GM10248 (cell line): Measurements from ENCODE around the gene CPNE8.
A peak's percentile ranks its signal among the peaks of the same experiment; 100 is the strongest.

Experiments used
- CTCF ChIA-PET: fragments of 300-600 bp; sonication (Branson Sonifier 250); formaldehyde crosslinking; extraction: SDS; loops from one replicate; lab custom pipeline; 2021; ENCODE audit warnings: antibody characterized with exemption; lab: Yijun Ruan, JAX
- POLR2A ChIA-PET: fragments of 350-650 bp; sonication (Branson Sonifier 250); formaldehyde crosslinking; extraction: SDS; loops from one replicate; lab custom pipeline; 2020; ENCODE audit warnings: antibody characterized with exemption; lab: Yijun Ruan, JAX
- DNase-seq: peaks from one replicate; pipeline ENCODE4 v3.0.0; 2012; ENCODE audit errors: extremely low spot score
- CTCF ChIP-seq: IDR thresholded peaks from 2 replicates; pipeline ENCODE4 v1.5.1; 2012; ENCODE audit warnings: mild to moderate bottlenecking, low read depth; ENCODE audit errors: extremely low read depth, missing control alignments, control extremely low read depth

Gene CPNE8

GRCh38 chr12:38669530-38669929 lies 235.9 kb downstream of the CPNE8 start:
- POLR2A ChIA-PET: no interaction called here
- TF ChIP-seq CTCF: no peak
- no peak for DNase-seq
- CTCF ChIA-PET: interaction anchor here (1.3 to 1.8 kb wide), 2 partner anchors 13 to 236 kb away, joined by 4 to 6 read pairs; partner anchors contain the start of gene CPNE8

GRCh38 chr12:38669081-38669480 lies 236.3 kb downstream of the CPNE8 start:
- ChIA-PET POLR2A (no interaction called here), CTCF (interaction anchor here (1.3 to 1.8 kb wide), 2 partner anchors 13 to 237 kb away, joined by 4 to 6 read pairs; partner anchors contain the start of gene CPNE8)
- DNase-seq: no peak
- TF ChIP-seq CTCF: no peak

GRCh38 chr12:38666425-38666824 lies 239.0 kb downstream of the CPNE8 start:
- no peak for DNase-seq
- TF ChIP-seq CTCF: no peak
- ChIA-PET POLR2A (no interaction called here), CTCF (no interaction called here)

GRCh38 chr12:38664661-38665269 lies 240.6 kb downstream of the CPNE8 start:
- CTCF ChIA-PET: interaction anchor here (0.6 to 3.1 kb wide), 10 partner anchors 10 to 246 kb away, joined by 3 to 15 read pairs (median 3); no protein-coding TSS in a partner anchor
- POLR2A ChIA-PET: no interaction called here
- TF ChIP-seq CTCF: peak; percentile 36
- peak; percentile 7 for DNase-seq

- no peak for DNase-seq
- ChIA-PET POLR2A (no interaction called here), CTCF (interaction anchor here (3.1 kb wide), 1 partner anchor 12 kb away, joined by 15 read pairs; no protein-coding TSS in a partner anchor)
- no peak for TF ChIP-seq CTCF
Measured at GRCh38 chr12:38662829-38663228, 242.6 kb downstream of the CPNE8 start.

- CTCF ChIA-PET: interaction anchor here (1.9 kb wide), 1 partner anchor 11 kb away, joined by 7 read pairs; no protein-coding TSS in a partner anchor
- no peak for TF ChIP-seq CTCF
- POLR2A ChIA-PET: no interaction called here
- no peak for DNase-seq
Measured at GRCh38 chr12:38653650-38654049, 251.7 kb downstream of the CPNE8 start.
